ELF-1 (cell line): ENCODE measurements around the gene LYST.
"Not testable (repeated sequence)": the region's sequence is repeated elsewhere in the genome, so short reads cannot be mapped to it uniquely, and the experiment has no call there.

Source experiments
- DNase-seq: peaks from one replicate; pipeline ENCODE4 v3.0.0-alpha.2; 2016; ENCODE audit warnings: low read depth, low spot score

LYST gene

GRCh38 chr1:235821361-235821981 is 45.2 kb downstream of the LYST start:
- DNase-seq, result no peak

GRCh38 chr1:235820061-235820460 is 46.6 kb downstream of the LYST start:
- DNase-seq, result no peak

- DNase-seq, result no peak
Observed at GRCh38 chr1:235818632-235819136, 48.0 kb downstream of the LYST start.

- DNase-seq, result no peak
Observed at GRCh38 chr1:235817101-235817728, 49.5 kb downstream of the LYST start.

GRCh38 chr1:235809688-235810397 is 56.9 kb downstream of the LYST start:
- DNase-seq, result no peak

GRCh38 chr1:235808223-235808622 is 58.5 kb downstream of the LYST start:
- DNase-seq, result no peak

- DNase-seq, result no peak
Observed at GRCh38 chr1:235806123-235806522, 60.6 kb downstream of the LYST start.

GRCh38 chr1:235802573-235803346 is 63.9 kb downstream of the LYST start:
- no peak for DNase-seq

GRCh38 chr1:235799264-235799663 is 67.4 kb downstream of the LYST start:
- DNase-seq, result no peak

- DNase-seq, result no peak
Observed at GRCh38 chr1:235791532-235792060, 75.1 kb downstream of the LYST start.

GRCh38 chr1:235790123-235790522 is 76.6 kb downstream of the LYST start:
- no peak for DNase-seq

GRCh38 chr1:235786227-235786898 is 80.3 kb downstream of the LYST start:
- DNase-seq, result not testable (repeated sequence)

GRCh38 chr1:235784950-235785349 is 81.8 kb downstream of the LYST start:
- no peak for DNase-seq

- no peak for DNase-seq
Observed at GRCh38 chr1:235783148-235783776, 83.4 kb downstream of the LYST start.

GRCh38 chr1:235782601-235783000 is 84.1 kb downstream of the LYST start:
- DNase-seq, result no peak

- DNase-seq, result no peak
Observed at GRCh38 chr1:235781807-235782206, 84.9 kb downstream of the LYST start.

- no peak for DNase-seq
Observed at GRCh38 chr1:235779770-235780169, 86.9 kb downstream of the LYST start.

- DNase-seq, result no peak
Observed at GRCh38 chr1:235776396-235776795, 90.3 kb downstream of the LYST start.

GRCh38 chr1:235775246-235775860 is 91.4 kb downstream of the LYST start:
- DNase-seq, result peak; percentile 3

GRCh38 chr1:235767795-235768194 is 98.9 kb downstream of the LYST start:
- no peak for DNase-seq
